Fibroblast of the aortic adventitia (primary cell): ENCODE data around the gene BPIFB1. TPM values are rescaled to one million over a fixed set of nuclear protein-coding genes. Genes with fewer than 3 reads are reported as not detected.

Source experiments
- DNase-seq: peaks from one replicate; pipeline ENCODE4 v3.0.0-alpha.2; 2010; ENCODE audit warnings: low read depth
- H3K4me3 ChIP-seq: 2 replicates; pipeline ENCODE4 v1.5.1; 2011; ENCODE audit warnings: low read depth, mild to moderate bottlenecking, control low read depth, low read length, moderate library complexity
- CTCF ChIP-seq: IDR thresholded peaks from 2 replicates; pipeline ENCODE4 v1.5.1; 2011; ENCODE audit warnings: mild to moderate bottlenecking, low read length, control low read depth, inconsistent platforms; ENCODE audit not compliant: insufficient read depth
- total RNA-seq: library from RNA; depleted of rRNA; stranded (reverse); fragments of >200 nt; gene quantifications from 2 replicates; pipeline ENCODE4 v1.2.3, GENCODE V29; 2012; ENCODE audit warnings: low replicate concordance

The BPIFB1 gene
- total RNA-seq, 1 donor, result not detected

DNA sequence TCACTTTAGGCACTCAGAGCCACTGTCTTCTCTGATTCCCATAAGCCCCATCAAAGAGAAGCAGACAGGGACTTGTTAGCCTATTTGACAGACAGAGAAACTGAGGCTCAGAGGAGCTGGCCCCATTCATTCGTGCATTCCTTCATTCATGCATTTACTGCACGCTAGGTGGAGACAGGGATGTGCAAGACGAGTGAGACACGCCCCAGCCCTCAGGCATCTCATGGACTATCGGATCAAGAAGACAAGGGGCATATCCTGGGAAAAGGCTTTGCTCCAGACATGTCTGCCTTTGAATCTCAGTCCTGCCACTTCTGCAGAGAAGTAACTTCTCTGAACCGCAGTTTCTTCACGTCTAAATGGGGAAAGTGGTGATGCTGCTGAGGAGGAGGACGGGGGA, 54.1 kb downstream of the BPIFB1 start:
- no peak overlapping the region for H3K4me3 ChIP-seq
- DNase-seq, result no peak
- no peak for TF ChIP-seq CTCF

- no peak overlapping the region for H3K4me3 ChIP-seq
- TF ChIP-seq CTCF, result no peak
- no peak for DNase-seq
These were observed 54.6 kb downstream of the BPIFB1 start for GRCh38 chr20:33337531-33338165.

- H3K4me3 ChIP-seq, result no peak overlapping the region
- TF ChIP-seq CTCF, result no peak
- no peak for DNase-seq
These were observed 55.6 kb downstream of the BPIFB1 start for GRCh38 chr20:33338467-33339258.

- H3K4me3 ChIP-seq, result no peak overlapping the region
- no peak for DNase-seq
- no peak for TF ChIP-seq CTCF
These were observed 56.6 kb downstream of the BPIFB1 start for GRCh38 chr20:33339515-33340058.

DNA sequence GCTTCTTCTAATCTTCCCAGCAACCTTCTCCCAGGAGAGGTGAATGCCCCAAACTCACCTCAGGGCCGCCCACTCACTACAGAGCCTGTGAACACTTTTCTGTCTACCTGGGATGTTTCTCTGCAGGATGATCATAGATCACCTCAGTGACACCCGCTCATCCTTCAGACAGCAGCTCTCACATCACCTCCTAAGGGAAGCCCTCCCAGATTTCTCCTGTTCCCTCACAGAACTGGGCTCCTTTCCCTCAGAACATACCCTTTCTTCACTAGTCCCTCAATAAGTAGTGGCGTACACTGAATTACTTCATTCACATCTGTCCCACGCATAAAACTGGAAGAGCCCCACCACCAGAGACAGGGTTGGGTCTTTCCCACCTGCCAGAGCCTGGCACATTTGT, 60.5 kb downstream of the BPIFB1 start:
- TF ChIP-seq CTCF, result no peak
- DNase-seq, result no peak
- no peak overlapping the region for H3K4me3 ChIP-seq

GRCh38 chr20:33345342-33345741, 62.3 kb downstream of the BPIFB1 start:
- no peak for DNase-seq
- no peak overlapping the region for H3K4me3 ChIP-seq
- no peak for TF ChIP-seq CTCF
